Heart right ventricle (tissue), 16 donors: ENCODE data around the gene FAM234A. TPM values are rescaled to one million over a fixed set of nuclear protein-coding genes. Genes with fewer than 3 reads are reported as not detected.
A peak's percentile ranks its signal among the peaks of the same experiment; 100 is the strongest.

Source experiments
- ATAC-seq, 8 donors: fragments of 200-7000 bp; cut with Tn5 transposase; one replicate each; pipeline ENCODE4 v1.9.1; 2020; ENCODE audit warnings: mild to moderate bottlenecking in 8 of 8, moderate library complexity in 8 of 8, moderate number of reproducible peaks in 1 of 8
- DNase-seq, 2 donors: peaks; one replicate each; pipeline ENCODE4 v3.0.0-alpha.2; 2020
- H3K27ac ChIP-seq, 10 donors: fragments of 200-600 bp; sonication (generic) in 2 of 10; one replicate each; pipeline versions ENCODE4 v1.5.0 to v1.8.0; 2020 to 2022; ENCODE audit warnings: mild to moderate bottlenecking in 3 of 10
- H3K27me3 ChIP-seq, 7 donors: fragments of 200-600 bp; one replicate each; pipeline ENCODE4 v1.8.0; 2021 to 2022; ENCODE audit warnings: mild to moderate bottlenecking in 2 of 7
- H3K36me3 ChIP-seq, 9 donors: fragments of 200-600 bp; sonication (generic) in 1 of 9; one replicate each; pipeline versions ENCODE4 v1.5.0 to v1.8.0; 2020 to 2022; ENCODE audit warnings: mild to moderate bottlenecking in 2 of 9
- H3K4me1 ChIP-seq, 9 donors: fragments of 200-600 bp; sonication (generic) in 1 of 9; one replicate each; pipeline versions ENCODE4 v1.5.0 to v1.8.0; 2020 to 2022; ENCODE audit warnings: mild to moderate bottlenecking in 4 of 9
- H3K4me3 ChIP-seq, 10 donors: fragments of 200-600 bp; sonication (generic) in 2 of 10; one replicate each; pipeline versions ENCODE4 v1.5.0 to v1.8.0; 2020 to 2022; ENCODE audit warnings: mild to moderate bottlenecking in 7 of 10, moderate library complexity in 2 of 10
- H3K9me3 ChIP-seq, 11 donors: fragments of 200-600 bp in 10 of 11; sonication (generic) in 2 of 11; one replicate each; pipeline versions ENCODE4 v1.5.0 to v1.8.0; 2013 to 2022; ENCODE audit warnings: mild to moderate bottlenecking in 2 of 11, control low read depth in 1 of 11, moderate library complexity in 1 of 11
- CTCF ChIP-seq, 9 donors: fragments of 200-600 bp; sonication (generic) in 2 of 9; IDR thresholded peaks; one replicate each; pipeline versions ENCODE4 v1.5.0 to v1.8.0; 2021 to 2022; ENCODE audit warnings: antibody characterized with exemption in 9 of 9, mild to moderate bottlenecking in 5 of 9, moderate library complexity in 1 of 9
- WGBS, 2 donors: extraction: QIAGEN DNeasy Blood & Tissue Kit; methylation state at CpG; one replicate each; pipeline ENCODE4 v1.1.7; 2013; ENCODE audit warnings: inconsistent platforms in 1 of 2; 5-methylcytosine and 5-hydroxymethylcytosine counted together
- intact Hi-C, 10 donors: fragments of 100-400 bp; cut with DNase I; formaldehyde crosslinking; loops; one replicate each; pipeline versions ENCODE4 v1.11.1 to v1.14.2; 2022
- long read RNA-seq, 3 donors: library from polyadenylated mRNA; unstranded; transcript quantifications; one replicate each; pipeline ENCODE4 v2.0.0, GENCODE V29; 2020 to 2021
- polyA plus RNA-seq, 2 donors: library from polyadenylated mRNA; stranded (reverse); fragments of 200-250 nt; gene quantifications; one replicate each; pipeline ENCODE4 v1.2.3, GENCODE V29; 2013
- total RNA-seq, 10 donors: library from RNA; stranded (reverse); fragmentation: NEBNext Ultra II Directional in 3 of 10; extraction: Animal tissue kit (Norgen Biotek cat#: 25700) in 3 of 10; gene quantifications; one replicate each; pipeline versions ENCODE4 v1.2.1 to v1.2.4, GENCODE V29; 2021 to 2023
- donor health status: Arrhythmogenic right ventricular cardiomyopathy.
- donor health status: ischemic (EF 13 %, LVEDD 7.1; RV severe dilation, severe dysfunction).
- donor health status: healthy with polysubstance abuse.
- donor health status: DM: no; HTN: yes; CAD: no.
- donor health status: DM: no; HTN: no; CAD: no.
- donor health status: ischemic (EF 25% LVEDD 6.9; RV normal size, moderate dysfunction).
- donor health status: ischemic (EF 25% LVEDD 5.7; RV mildly dilated, moderate dysfunction).
- donor health status: healthy.
- donor health status: DM: yes; HTN: yes; CAD: no.
- donor health status: Ischemic cardiomyopathy.
- donor health status: ischemic (EF 35%, LVEDD 5.7; RV mildly dilated, moderate dysfunction).
- donor health status: nonischemic (EF 11% LVEDD 7.7; RV severe dilation, severe dysfunction).
- donor health status: DM: yes; HTN: yes; CAD: no.
- donor health status: PGD.
- donor health status: ischemic (EF 29% LVEDD 5.4; RV normal size, mild dysfunction).
- donor health status: nonischemic (EF 23%, LVEDD 6.1; RV moderate dilation, normal function).

Gene FAM234A
- total RNA-seq (100 to 1,000 TPM; 114 to 200 (median 161) TPM), polyA plus RNA-seq (10 to 100 TPM; 70.5 to 97.9 TPM)
- long read RNA-seq, donor 1, transcript FAM234A-203 (13 exons, 3,213 nt): major isoform, 153 of 309 reads
- long read RNA-seq, donor 1, partial matches to known transcripts: 99 of 309 reads
- long read RNA-seq, donor 1, other reads (novel, unspliced or antisense): 56 of 309 reads
- long read RNA-seq, donor 2, transcript FAM234A-203 (13 exons, 3,213 nt): major isoform, 110 of 318 reads
- long read RNA-seq, donor 2, partial matches to known transcripts: 134 of 318 reads
- long read RNA-seq, donor 2, other reads (novel, unspliced or antisense): 74 of 318 reads
- long read RNA-seq, donor 3, transcript FAM234A-203 (13 exons, 3,213 nt): major isoform, 356 of 794 reads
- long read RNA-seq, donor 3, partial matches to known transcripts: 267 of 794 reads
- long read RNA-seq, donor 3, other reads (novel, unspliced or antisense): 171 of 794 reads

- H3K36me3 ChIP-seq: peaks cover 0 to 11% (median 0%) of the 10 kb centered on the region in 9 donors
- peak; percentile 14 to 66 (median 47) for TF ChIP-seq CTCF (IDR thresholded peaks at IDR 0.05)
- 1% methylated on average over 67 to 85 of the region's 85 CpGs for WGBS, 2 donors
- peak within 1 kb of the TSS; percentile 88 to 99 (median 96) for H3K27ac ChIP-seq
- H3K4me3 ChIP-seq: peak within 1 kb of the TSS; percentile 72 to 98 (median 90)
- no peaks in the 10 kb centered on the region for H3K27me3 ChIP-seq
- DNase-seq: peak; percentile 93 to 94
- intact Hi-C loops: loop anchor here in 3 of 10 donors (2.0 to 10.0 kb wide), 3 partner anchors 118 to 120 kb away; partner anchors contain the start of gene AXIN1 (in 3 of the 3)
- H3K9me3 ChIP-seq: no peaks in the 10 kb centered on the region
- peaks cover 0 to 25% (median 14%) of the 10 kb centered on the region in 9 donors for H3K4me1 ChIP-seq
- peak; percentile 93 to 98 (median 96) for ATAC-seq
These were observed at the start of gene FAM234A for GRCh38 chr16:234468-235305. FAM234A (plus strand) TSS chr16:234821; CDS start chr16:254414, 19,593 bp downstream.

- no peak overlapping the region for H3K4me3 ChIP-seq
- no peak overlapping the region for H3K27ac ChIP-seq
- no peak for ATAC-seq
- no peak for DNase-seq
- TF ChIP-seq CTCF (IDR thresholded peaks at IDR 0.05): no peak
- peaks cover 11 to 16% (median 13%) of the 10 kb centered on the region in 9 donors for H3K4me1 ChIP-seq
- 84 to 85% methylated on average over 13 of the region's 13 CpGs for WGBS, 2 donors
- intact Hi-C loops: no loop called here
- H3K36me3 ChIP-seq: peaks cover 0 to 45% (median 28%) of the 10 kb centered on the region in 9 donors
- no peaks in the 10 kb centered on the region for H3K9me3 ChIP-seq
- H3K27me3 ChIP-seq: peaks cover 0 to 15% (median 6%) of the 10 kb centered on the region in 7 donors
These were observed 49.4 kb upstream of the FAM234A start for GRCh38 chr16:185213-185612.

- TF ChIP-seq CTCF (IDR thresholded peaks at IDR 0.05): no peak
- Histone ChIP-seq H3K4me1 (peaks cover 6 to 11% (median 9%) of the 10 kb centered on the region in 9 donors), H3K36me3 (peaks cover 0 to 50% (median 30%) of the 10 kb centered on the region in 9 donors), H3K27me3 (peaks cover 0 to 10% (median 1%) of the 10 kb centered on the region in 7 donors), H3K4me3 (no peak overlapping the region), H3K9me3 (no peaks in the 10 kb centered on the region), H3K27ac (no peak overlapping the region)
- ATAC-seq (no peak), DNase-seq (no peak)
- intact Hi-C loops: no loop called here
- 86 to 89% methylated on average over 11 of the region's 11 CpGs for WGBS, 2 donors
These were observed 48.9 kb upstream of the FAM234A start for GRCh38 chr16:185691-186090.

GRCh38 chr16:187330-187729, 47.3 kb upstream of the FAM234A start:
- Histone ChIP-seq H3K36me3 (peaks cover 0 to 66% (median 44%) of the 10 kb centered on the region in 9 donors), H3K4me3 (no peak overlapping the region), H3K9me3 (no peaks in the 10 kb centered on the region), H3K27me3 (no peaks in the 10 kb centered on the region), H3K4me1 (no peaks in the 10 kb centered on the region), H3K27ac (no peak overlapping the region)
- intact Hi-C loops: no loop called here
- 94 to 97% methylated on average over 8 of the region's 8 CpGs for WGBS, 2 donors
- DNase-seq (no peak), ATAC-seq (no peak)
- no peak for TF ChIP-seq CTCF (IDR thresholded peaks at IDR 0.05)
